GM18870 (cell line): ENCODE data around the gene GABRB2.
"Not testable (repeated sequence)": the region's sequence is repeated elsewhere in the genome, so short reads cannot be mapped to it uniquely, and the experiment has no call there.

Experiments
- ATAC-seq: cut with Tn5 transposase; IDR thresholded peaks from one replicate; pipeline ENCODE4 v1.9.1; 2021; ENCODE audit warnings: moderate library complexity; ENCODE audit not compliant: unreplicated experiment

GABRB2 gene

DNA sequence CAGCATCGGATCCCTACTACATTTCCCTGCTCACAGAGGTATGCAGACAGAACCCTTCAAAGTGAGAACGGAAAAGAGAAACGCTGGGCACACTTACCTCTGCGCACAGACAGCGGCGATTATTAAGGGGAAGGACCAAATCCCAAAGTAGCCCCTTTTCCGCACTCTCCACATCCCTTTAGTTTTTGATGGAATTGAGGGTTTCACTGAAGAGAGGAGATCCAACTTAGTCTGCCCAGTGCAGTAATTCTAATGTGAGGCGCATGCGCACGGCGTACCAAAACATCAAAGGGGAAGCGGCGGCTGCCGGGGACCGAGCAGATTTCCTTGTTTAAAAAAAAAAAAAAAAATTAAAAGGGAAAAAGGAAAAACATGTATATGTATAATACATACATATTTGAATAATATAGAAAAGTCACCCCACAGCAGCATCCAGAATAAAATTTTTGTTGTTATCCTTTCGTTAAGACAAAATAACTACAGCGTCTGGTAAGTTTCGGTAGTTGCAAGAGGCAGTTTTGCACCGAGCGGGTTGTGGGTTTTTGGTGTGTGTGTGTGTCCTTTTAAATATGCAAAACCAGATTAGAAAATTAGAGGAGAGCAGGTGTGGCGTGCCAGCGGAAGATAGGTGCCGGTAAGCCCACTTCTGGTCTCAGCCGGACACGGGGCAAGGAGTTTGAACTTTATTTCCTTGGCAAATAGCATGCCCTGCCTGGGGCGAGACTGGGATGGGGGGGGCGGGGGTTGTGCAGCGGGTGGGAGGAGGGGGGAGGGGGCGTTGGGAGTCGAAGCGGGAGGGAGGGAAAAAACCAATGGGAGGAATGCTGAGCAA is at the start of gene GABRB2:
Gene GABRB2, minus strand, starts transcription at position 256 of the 832 bp plus-strand sequence. Its CDS starts 82 bp downstream, at position 174.
- peak; percentile 69 for ATAC-seq

DNA sequence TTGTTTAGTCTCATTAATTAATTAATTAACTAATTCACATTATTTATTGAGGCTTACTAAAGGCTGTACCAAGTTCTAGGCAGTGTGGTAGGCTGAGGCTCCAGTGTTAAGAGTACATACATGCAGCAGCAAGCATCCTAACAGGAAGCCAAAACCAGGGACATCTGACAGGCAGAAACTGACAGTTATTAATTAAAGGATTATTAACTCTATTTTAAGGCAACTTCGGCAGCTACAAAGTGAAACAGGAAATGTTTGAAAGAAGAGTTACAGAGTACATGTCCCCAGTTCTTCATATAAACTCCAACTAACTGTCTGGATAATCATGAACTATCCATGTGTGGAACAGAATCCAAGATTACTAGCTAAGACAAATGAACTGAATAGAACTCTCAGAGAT is 39.3 kb upstream of the GABRB2 start:
- peak; percentile 44 for ATAC-seq

GRCh38 chr5:161580621-161581020 is 34.1 kb upstream of the GABRB2 start:
- no peak for ATAC-seq

- ATAC-seq = no peak
Measured at GRCh38 chr5:161572914-161573313, 26.4 kb upstream of the GABRB2 start.

GRCh38 chr5:161566081-161566480 is 19.6 kb upstream of the GABRB2 start:
- no peak for ATAC-seq

- ATAC-seq = no peak
Measured at GRCh38 chr5:161562446-161562845, 15.9 kb upstream of the GABRB2 start.

GRCh38 chr5:161549106-161549505 is 2.6 kb upstream of the GABRB2 start:
- ATAC-seq = no peak

GRCh38 chr5:161548487-161549094 is 2.1 kb upstream of the GABRB2 start:
- ATAC-seq = no peak

GRCh38 chr5:161547738-161548486 is 1.4 kb upstream of the GABRB2 start:
- no peak for ATAC-seq

- no peak for ATAC-seq
Measured at GRCh38 chr5:161547406-161547737, 847 bp upstream of the GABRB2 start.

- ATAC-seq = peak; percentile 11
Measured at GRCh38 chr5:161546095-161546469, 443 bp downstream of the GABRB2 start.

DNA sequence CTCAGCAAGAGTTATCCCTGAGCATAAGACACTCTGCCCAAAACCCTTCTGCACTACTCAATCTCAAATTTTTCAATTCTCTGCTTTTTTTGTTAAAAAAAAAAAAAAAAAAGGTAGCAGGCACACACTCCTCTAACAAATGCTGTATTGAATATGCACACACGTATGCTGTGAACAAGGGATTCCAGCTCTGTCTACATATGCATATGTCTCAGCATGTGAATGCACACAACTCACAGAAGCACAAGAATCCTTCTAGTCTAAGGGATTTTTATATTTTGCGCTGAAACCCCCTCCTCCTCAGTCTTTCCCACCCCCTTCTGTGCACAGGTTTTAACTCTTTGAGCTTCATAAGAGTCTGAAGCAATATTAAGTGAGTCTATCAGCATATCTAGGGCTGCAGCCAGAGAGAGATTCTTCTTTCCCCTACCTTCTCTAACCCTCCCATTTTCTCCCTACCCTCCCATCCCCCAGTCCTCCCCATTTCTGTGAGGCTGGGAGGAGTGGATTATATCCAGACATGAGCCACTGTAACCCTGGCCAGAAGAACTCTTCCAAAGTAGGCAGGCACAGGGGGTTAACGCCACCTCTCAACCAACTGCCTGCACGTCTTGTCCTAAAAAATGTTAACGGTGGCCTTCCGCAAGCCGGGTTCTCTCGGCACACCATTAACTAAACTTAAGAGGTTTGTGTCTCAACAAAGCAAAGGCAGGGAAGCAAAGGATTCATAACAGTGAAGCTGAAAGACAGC is 1.0 kb downstream of the GABRB2 start:
- ATAC-seq = no peak

DNA sequence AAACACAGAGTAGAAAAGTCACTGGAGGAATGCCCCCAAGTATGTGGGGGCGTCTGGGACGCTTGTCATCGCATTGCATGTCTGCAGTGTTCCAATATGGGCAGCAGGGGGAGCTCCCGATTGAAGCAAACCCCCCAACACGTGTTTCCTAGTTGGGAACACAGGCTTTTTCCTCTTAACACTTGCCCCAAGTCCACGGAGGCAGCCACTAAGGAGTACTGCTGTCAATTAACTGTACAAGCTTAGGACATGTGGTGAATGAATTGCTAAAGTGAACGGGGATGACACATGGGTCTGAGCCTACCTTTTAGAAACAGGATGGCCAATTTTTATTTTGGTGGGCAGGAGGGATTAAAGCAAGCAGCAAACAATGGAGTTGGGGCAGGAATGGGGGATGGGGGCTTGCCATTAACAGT is 2.2 kb downstream of the GABRB2 start:
- ATAC-seq = peak; percentile 38

GRCh38 chr5:161539016-161539415 is 7.5 kb downstream of the GABRB2 start:
- ATAC-seq = no peak

GRCh38 chr5:161535762-161536161 is 10.8 kb downstream of the GABRB2 start:
- peak; percentile 75 for ATAC-seq

GRCh38 chr5:161530700-161531099 is 15.8 kb downstream of the GABRB2 start:
- ATAC-seq = no peak

DNA sequence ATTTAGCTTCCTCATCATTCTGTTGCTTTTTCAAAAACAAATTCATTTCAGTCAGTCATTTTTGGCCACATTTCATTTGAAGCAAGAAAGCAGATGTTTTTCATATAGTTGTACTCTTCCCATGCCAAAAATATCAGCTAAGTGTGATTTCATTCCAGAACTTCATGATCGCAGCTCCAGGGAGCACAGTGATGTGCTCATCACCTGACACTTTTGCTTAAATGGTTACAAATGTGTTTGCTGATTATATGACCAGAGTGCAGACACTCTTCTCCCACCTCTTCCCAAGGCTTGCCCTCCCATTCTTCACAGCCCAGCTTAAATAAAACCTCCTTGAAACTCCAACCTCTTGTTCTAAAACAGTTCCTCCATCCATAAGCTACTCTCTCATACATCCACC is 32.6 kb downstream of the GABRB2 start:
- ATAC-seq = no peak

DNA sequence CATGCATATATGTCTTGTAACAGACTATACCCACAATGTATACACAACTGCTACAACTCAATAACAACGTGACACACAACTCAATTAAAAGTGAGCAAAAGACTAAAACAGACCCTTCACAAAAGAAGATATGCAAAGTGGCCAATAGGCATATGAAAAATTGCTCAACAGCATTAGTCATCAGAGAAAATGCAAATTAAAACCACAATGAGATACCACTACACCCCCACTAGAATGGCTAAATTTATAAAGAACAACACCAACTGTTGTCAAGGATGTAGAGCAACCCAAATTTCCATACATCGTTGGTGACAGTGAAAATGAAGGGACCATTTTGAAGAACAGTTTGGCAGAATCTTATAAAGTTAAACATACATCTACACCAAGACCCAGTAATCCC is 38.9 kb downstream of the GABRB2 start:
- peak; percentile 80 for ATAC-seq

DNA sequence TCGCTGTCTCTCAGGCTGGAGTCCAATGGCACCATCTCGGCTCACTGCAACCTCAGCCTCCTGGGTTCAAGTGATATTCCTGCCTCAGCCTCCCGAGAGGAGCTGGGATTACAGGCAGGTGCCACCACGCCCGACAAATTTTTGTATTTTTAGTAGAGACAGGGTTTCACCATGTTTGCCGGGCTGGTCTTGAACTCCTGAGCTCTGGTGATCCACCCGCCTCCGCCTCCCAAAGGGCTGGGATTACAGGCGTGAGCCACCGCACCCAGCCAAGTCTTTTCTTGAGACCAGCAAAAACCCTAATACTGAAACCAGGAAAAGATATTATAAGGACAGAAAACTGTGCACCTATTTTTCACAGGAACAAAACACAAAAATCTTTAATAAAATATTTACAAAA is 41.4 kb downstream of the GABRB2 start:
- ATAC-seq = not testable (repeated sequence)

GRCh38 chr5:161498531-161498930 is 48.0 kb downstream of the GABRB2 start:
- no peak for ATAC-seq

DNA sequence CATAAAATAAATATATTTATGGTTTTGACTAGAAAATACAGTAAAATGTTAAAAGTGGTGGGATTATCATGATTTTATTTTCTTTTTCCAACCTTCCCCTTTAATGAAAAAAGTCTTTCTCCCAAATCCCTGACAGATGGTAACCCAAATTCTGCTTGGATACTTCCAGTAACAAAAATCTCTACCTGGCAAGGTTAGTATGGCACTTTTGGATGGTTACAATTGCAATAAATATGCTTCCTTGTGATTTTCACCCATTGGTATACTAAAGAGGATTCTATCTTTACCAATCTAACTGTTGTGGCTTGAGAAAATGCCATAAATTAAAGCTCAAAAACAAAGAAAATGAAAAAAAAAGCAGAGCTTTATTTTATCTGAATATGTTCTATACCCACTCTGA is 62.8 kb downstream of the GABRB2 start:
- no peak for ATAC-seq
